HG02678 (cell line): ENCODE results near the gene ARPP21.

Experiments used
- ATAC-seq: cut with Tn5 transposase; IDR thresholded peaks from one replicate; pipeline ENCODE4 v1.9.1; 2021; ENCODE audit warnings: mild to moderate bottlenecking, moderate library complexity; ENCODE audit not compliant: unreplicated experiment

ARPP21 gene

DNA sequence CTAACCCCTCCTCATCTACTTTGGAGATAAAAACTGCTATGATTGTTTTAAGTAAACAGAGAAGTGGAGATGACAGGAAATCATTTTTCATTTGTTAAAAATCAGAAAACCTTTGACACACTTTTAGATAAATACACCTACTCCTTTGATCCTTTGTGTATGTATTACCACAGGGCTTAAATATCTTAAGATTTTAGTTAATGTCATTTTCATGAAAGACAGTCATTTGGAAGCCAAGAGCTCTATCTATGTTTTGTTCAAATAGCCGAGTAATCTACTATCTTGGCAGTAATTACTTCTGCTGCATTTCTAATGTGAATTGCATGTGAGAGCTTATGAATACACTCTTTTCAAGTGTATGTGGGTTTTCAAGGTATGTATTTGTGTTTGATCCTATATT lies 2.0 kb downstream of the ARPP21 start:
- ATAC-seq: no peak

DNA sequence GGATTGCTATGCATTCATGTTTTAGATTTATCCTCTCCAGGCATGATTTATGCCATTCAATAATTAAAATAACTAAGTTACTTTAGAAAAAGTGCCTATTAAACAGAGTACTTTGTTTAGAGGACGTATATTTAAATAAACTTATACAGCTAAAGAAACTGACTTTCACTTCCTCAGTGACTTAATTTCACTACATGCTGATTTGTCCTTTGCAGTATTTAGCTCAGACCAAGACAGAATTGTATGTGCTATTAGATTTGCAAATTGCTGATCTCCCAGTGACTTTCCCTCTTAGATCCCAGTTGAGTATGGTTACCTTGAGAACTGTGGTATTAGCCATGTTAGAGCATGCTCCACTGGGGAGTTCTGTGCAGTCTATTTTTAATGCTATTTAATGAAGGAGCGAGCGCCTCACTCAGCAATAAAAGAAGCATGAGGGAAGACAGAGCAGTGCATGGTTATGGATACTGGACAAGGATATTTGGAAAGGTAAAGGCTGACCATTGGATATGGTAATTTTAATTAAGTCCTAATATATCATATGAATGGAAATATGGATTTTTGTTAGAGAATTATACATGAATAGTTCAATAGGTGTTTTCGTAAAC lies 2.7 kb downstream of the ARPP21 start:
- no peak for ATAC-seq

DNA sequence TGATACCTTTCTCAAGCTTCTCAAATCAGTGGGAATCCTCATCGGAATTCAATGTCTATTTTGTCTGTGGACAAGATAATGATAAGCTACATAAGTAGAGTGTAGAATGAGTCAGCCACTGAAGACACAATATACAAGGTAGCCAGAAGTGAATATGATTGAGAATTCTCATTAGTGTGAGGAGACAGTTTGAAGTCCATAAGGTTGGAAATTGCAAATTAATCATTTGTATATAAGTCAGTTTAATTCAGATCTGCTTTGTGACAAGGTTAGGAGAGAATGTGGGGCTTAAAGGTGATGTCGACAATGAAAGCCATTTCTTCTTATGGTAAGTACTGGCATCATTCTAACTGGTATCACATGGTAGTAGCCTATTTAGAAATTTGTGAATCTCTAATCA lies 4.2 kb downstream of the ARPP21 start:
- ATAC-seq: no peak

DNA sequence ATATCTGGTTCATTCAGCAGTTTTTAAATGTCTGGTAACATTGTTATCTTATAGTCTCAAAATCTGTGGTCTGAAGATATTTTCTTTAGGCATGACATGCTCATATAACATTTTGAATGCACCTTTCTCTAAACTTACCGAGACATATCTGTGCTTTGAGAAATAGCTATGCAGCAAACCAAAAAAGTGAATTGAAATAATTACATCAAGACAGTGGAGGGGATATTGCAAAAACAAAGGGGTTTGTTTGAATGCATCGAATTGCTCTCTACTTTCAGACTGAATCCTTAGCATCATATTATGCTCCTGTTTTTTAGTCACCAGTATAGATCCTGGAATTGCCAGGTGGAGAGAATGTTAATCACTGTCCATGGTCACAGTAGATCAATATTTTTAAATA lies 5.1 kb downstream of the ARPP21 start:
- ATAC-seq: no peak

DNA sequence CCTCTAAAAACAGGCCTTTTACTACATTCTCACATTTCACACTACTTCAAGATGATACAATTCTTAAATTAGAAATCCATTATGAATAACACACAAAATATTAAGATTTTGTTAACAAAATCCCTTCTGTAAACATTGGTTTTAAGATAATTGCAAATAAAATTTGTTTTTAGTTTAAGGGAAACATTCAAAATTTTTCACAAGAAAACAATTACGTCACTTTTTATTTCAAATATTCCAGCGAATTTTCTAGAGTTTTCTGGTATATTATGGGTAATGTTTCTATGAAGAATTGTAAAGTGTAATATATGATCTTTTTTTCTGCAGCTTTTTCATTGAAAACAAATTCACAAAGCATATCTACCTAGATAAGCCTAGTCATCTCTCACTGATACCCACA lies 5.9 kb downstream of the ARPP21 start:
- no peak for ATAC-seq

DNA sequence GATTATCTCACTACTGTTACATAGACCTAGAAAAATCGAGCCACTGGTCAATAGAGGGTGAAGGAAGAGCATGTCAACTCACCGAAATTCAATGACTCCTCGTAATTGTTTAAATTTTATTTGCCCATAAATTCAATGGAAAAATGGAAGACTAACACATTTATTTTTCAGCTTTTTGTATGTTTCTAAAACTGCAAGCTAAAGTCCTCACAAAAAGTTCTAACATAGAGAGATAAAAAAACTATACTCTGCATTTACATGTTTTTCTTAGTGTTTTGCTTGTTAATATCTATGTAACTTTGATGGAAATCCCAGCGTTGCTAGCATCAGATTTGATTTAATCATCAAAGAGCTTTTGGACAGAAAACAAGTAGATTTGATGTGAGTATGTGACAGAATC lies 6.8 kb downstream of the ARPP21 start:
- no peak for ATAC-seq

DNA sequence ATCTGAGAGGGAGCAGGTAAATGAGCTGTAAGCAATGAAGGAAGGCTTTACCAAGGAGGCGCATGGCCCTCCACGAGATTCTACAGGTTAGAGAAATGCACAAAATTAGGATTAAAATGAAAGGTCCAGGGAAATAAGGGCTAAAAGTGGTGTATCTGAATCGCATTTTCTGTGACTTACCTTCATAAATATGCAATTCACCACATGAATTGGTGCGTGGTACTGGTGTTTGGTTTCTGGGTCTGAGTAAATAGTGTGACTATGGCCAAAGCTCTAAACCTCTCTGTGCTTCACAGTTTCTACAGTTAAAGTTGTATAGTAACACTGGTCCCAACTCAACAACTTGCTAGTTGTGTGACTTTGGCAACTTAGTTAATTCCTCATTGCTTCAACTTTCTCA lies 8.1 kb downstream of the ARPP21 start:
- ATAC-seq: no peak

DNA sequence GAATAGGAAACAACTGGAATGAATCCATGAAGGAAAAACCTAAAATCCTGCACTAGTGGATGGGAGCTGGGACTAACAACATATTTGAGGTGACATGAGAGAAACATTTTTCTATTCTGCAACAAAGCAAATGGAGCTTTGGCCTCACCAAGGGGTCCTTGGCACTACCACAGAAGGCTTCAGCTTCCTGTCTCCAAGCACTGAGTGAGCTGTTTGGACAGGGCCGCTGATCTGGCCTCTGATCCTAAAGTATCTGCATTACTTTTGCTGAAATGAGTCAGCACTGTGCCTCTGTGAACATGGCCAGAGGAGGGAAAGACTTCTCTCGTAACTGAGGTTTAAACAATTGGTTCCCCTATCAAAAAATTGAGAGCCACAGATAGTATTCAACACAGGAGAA lies 9.0 kb downstream of the ARPP21 start:
- no peak for ATAC-seq

DNA sequence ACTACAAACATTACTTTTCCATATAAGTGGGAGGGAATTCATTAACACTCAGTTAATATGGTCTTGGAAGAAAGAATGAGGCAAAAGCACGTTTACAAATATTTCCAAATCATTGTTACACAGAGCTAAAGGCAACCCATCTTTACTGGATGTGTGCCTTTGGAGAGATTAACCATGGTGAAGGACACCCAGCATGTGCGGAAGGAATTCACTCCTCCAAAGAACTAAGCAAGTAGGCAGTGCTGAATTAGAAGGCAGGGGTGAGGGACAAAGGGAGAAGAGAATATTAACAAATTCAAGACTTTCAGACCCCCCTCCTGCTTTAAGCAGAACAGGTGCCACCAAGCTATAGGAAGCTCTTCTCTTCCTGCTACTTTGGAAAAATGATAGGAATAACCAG lies 10.1 kb downstream of the ARPP21 start:
- ATAC-seq: no peak

DNA sequence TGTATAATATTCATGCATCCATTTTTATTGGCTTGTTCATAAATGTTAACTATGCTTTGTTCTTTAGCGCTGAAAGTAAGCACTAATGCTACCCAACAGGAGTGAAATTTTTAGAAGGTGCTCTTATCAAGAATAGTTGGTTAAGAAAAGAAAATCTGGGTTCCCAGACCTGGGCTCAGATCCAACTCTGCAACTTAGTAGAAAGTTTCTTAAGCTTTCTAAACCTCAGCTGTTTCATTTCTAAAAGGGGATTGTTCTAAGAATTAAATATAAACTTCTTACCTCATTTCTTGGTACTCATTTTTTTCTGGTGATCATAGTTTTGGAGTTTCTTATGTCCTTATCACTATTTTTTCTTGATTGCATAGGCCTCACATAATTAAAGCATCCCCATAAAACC lies 12.1 kb downstream of the ARPP21 start:
- ATAC-seq: no peak

DNA sequence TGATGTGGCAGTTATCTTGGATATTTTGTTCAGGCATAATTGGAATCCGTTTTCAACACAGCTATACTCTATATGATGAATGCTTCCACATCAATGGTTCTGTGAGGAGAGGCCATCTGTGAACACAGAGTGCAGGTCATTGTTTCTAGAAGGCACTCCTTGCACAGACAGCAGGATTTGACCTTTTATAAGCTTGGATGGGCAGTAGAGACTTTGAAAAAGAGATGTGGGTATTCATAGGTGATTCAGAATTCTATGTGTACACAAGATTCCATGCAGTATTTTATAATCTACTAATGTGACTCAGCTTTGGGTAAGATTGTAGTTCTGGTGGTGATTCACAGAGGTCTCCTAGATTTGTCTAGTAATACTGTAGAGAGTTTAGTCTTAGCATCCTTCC lies 12.5 kb downstream of the ARPP21 start:
- no peak for ATAC-seq

DNA sequence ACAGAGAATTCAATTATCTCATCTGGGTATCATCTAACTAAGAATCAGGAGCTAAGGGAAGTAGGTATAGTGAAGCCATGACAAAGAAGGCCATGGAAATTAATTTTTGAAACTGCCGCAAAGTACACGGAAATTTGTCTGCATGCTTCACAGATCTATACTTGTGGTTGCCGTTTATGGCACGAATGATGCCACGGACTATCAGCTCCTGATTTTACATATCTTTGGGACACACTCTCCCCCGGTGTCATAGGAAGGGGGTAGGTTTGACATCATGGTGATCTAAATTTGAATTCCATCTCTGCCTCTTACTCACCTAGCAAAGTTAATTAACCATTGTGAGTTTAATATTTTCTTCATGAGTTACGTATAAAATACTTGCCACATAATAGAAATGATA lies 14.0 kb downstream of the ARPP21 start:
- ATAC-seq: no peak

DNA sequence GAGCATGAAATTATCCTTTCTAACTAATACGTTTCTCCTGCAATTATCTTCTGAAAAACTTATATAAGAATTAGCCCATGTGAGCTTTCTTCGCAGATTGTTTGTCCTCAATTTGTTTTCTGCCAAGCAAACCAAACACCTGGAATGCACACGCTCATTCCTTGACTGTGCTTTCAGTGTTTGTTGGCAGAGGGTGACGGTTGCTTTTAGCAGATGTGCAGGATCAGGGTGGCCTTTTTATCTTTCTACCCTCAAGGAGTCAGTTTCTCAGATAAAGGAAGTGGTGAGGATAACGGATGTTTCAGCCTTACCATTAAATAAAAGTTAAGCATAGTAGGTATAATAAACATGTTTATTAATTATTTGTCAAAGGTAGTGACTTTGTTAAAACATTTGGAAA lies 15.2 kb downstream of the ARPP21 start:
- no peak for ATAC-seq

DNA sequence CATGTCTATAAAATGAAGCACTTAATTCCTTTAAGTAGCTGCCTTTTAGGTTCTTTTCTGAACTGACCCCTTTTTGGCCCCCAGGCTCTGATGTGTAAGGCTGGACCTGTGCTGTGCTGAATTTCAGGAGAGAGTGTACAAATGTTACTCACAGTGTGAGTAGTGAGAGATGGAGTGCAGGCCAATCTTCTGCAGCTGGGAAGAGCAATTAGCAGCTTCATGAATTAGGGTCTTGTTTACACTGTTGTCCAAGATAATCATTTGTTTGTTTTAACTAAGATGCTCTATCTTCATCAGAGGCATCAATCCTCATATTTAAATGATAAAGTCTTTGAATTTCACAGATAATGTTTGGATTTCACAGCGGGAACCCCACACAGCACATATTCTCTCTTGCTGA lies 19.4 kb downstream of the ARPP21 start:
- no peak for ATAC-seq

DNA sequence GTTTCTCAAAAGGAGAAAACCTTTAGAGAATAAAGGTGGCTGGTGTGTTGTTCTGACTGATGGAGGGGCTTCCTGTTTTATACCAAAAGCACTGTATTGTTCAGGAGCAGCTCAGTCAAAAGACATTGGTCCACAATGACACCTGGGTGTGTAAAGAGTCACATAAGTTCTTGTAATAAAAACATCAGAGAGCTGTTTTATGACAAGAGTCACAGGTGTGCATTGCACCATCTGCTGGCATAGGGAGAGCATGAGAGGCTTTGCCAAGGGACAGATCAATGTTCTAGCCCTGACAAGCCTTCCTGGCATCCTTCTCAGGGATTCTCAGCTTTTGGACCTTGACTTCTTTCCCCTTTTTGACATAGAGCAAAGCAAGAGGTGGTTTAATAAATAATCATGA lies 20.4 kb downstream of the ARPP21 start:
- no peak for ATAC-seq

DNA sequence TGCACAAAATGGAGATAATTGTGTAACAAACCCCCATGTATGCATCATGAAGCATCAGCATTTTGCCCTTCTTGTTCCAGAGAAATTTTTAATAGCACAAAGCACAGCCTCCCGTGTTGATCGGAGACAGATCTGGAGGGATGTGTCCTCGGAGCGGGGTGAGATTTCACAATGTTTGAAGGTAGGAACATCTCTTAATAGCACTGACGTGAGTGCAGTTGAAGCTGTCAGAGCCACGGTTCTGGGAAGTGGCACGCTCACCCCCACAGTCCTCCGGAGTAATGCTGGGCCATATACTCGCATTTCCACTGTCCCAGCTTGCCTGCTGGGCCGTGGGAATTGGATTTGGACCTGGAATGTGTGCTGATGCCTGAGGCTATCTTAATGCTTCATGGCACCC lies 24.1 kb downstream of the ARPP21 start:
- no peak for ATAC-seq

DNA sequence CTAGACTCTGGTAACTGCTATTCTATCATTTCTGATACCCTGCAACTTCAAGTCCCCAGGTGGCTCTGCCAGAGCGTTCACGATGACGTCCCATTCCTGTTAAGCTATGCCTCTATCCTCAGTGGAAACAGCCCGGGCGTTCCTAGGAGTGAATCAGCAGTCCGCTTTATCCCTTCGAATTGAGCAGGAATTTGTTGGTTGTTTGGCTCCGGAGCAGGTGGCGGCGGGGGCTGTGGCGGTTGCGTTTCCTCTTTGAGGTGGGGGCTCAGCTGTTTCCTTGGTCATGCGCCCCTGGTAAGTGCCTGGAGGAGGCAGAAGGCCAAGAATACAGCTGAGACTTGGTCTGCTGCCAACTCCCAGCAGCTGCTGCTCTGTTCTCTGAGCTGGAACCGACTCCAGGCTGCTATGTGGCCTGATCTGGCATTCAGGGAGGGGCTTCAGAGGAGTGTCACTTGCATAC lies 25.2 kb downstream of the ARPP21 start:
- peak; percentile 71 for ATAC-seq

DNA sequence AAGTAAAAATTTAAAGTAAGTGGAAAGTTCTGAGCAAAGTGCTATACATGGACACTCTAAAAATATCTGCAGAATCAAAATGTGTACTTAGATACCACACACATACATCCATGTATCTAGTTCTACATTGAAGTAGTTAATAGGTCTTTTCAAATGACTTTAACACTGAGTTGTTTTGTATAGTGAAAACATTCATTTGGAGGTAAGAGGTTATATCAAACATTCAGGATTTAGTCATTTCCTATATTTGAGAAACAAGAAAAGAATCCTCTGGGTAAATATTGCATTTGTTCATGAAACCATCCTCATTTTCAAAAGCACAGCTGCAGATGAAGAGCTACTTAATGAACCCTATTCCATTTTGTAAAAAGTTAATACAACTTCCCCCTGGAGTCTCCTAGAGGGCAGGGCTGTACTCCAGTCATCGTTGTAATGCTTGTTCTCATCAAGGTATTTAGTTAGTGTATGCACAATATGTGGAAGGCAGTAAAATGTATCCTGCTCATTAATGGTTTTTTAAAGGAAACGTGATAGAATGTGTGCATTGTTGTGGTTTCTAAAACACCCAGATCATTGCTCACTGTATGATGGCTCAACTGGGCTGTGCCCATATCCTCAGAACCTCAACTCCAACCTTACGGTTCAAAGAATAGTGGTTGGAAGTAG lies 26.2 kb downstream of the ARPP21 start:
- no peak for ATAC-seq

DNA sequence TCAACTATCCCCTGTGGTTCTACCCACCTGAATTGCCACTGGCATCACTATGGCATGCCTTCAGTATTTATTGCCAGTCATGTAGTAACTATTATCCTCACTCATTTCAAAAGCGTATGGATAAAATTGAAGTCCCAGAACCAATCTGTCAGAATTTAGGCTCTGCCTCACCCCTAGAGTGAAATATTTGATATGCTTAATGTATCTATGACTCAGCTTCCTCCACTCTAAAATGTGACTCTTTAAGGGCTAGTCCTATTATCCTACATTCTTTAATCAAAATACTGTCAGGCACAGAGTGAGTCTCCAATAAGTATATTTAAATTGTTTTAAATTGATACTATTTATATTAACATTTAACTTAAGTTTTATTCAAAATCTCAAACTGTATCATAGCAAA lies 27.6 kb downstream of the ARPP21 start:
- ATAC-seq: no peak

DNA sequence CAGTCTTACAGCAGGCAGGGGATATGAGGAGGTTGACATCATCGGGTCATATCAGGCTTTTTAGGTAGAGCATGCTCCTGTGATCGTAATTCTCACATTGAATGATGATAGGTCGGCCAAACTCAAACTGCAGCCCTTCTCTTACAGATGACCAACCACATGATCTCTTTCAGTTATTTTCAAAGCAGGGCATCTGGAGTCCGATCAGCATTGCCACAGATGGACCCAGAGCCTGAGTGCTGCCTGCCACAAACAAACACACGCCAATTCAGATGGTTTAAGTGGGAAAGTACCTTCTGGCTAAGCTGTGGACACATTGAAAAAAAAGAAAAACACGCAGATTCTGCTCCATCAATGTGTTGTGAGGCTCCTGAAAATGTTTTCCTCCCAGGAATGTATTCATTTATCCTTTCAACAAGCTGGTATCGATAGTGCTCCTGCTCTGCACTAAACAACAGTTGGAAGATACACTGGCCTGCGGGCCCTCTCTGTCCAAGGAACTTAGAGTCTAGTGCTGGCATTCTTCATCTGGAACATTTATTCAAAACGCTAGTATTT lies 31.2 kb downstream of the ARPP21 start:
- ATAC-seq: no peak

DNA sequence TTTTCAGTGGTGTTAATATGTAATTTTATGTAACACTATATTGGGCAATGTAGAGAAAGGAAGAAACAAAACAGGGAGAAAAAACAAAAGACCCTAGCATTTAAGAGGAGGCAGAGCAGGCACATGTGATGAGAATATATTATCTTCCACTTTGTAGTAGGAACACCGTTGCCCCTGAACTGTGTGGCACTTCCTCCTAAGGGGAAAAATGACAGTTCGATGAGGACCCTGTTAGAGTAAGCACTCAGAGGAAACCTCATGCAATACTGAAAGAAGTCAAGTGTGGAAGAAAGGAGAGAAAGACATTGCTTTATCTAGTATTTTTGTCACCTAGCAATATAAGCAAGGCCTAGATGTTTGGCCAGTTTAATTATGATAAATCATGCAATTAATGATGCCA lies 32.2 kb downstream of the ARPP21 start:
- no peak for ATAC-seq

DNA sequence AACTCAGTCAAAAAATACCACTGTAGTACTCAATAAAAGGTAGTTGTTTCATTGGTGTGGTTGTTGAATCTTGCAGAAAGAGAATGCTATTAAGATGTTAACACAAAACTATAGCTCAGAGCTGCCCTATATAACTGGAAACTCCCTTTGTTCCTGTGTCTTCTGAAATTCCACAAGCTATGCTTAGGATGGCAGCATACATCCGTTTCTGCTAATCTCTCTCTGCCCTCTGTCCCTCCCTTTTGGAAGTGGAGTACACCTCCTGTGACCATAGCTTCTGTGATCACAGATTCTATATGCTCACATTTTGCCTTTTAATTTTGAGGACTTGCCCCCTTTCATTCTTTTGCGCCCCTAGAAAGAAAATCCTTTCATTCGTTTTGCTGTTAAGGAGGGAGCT lies 33.7 kb downstream of the ARPP21 start:
- ATAC-seq: no peak
